ENCODE data around the gene CBX4. TPM values are rescaled to one million over a fixed set of nuclear protein-coding genes. Genes with fewer than 3 reads are reported as not detected.

Gene CBX4
- total and polyA plus RNA-seq, 2 of the 13 experiments (the other 11 are each of a cell fraction or from before 2014, with no cell fraction given) = 25.8 to 50.8 TPM

- no peak for TF ChIP-seq PRDM15 (CRISPR knock-in tag; IDR thresholded peaks at IDR 0.05)
- TF ChIP-seq PCBP2 (optimal IDR thresholded peaks at IDR 0.05; ENCODE audit: low read depth, low read length, poor library complexity, severe bottlenecking) = no peak
- TF ChIP-seq ZNF703 (CRISPR knock-in tag; IDR thresholded peaks at IDR 0.05; ENCODE audit: borderline replicate concordance) = no peak
- TF ChIP-seq ZNF326 (CRISPR knock-in tag; IDR thresholded peaks at IDR 0.05; ENCODE audit: borderline replicate concordance) = no peak
- TF ChIP-seq GZF1 (CRISPR knock-in tag; IDR thresholded peaks at IDR 0.05) = no peak
- TF ChIP-seq ZNF232 (CRISPR knock-in tag; IDR thresholded peaks at IDR 0.05; ENCODE audit: borderline replicate concordance) = no peak
- TF ChIP-seq KMT2A (CRISPR knock-in tag; IDR thresholded peaks at IDR 0.05) = no peak
- no peak for TF ChIP-seq NR0B2 (CRISPR knock-in tag; IDR thresholded peaks at IDR 0.05)
- no peak for TF ChIP-seq POGZ (CRISPR knock-in tag; IDR thresholded peaks at IDR 0.05)
- TF ChIP-seq ZNF331 (CRISPR knock-in tag; IDR thresholded peaks at IDR 0.05) = no peak
- TF ChIP-seq NFRKB (IDR thresholded peaks at IDR 0.05) = no peak
- TF ChIP-seq GPBP1L1 (CRISPR knock-in tag; IDR thresholded peaks at IDR 0.05) = no peak
These were observed 3.8 kb downstream of the CBX4 start (continued) for GRCh38 chr17:79835470-79835899.
